ENCODE results near the gene RAG1. TPM values are rescaled to one million over a fixed set of nuclear protein-coding genes. Genes with fewer than 3 reads are reported as not detected.

Gene RAG1
- polyA plus RNA-seq, 3 donors = 2.7 to 3.7 (median 3.0) TPM

- no peak for DNase-seq
Observed at GRCh38 chr11:36588099-36588498, 20.3 kb downstream of the RAG1 start.

DNA sequence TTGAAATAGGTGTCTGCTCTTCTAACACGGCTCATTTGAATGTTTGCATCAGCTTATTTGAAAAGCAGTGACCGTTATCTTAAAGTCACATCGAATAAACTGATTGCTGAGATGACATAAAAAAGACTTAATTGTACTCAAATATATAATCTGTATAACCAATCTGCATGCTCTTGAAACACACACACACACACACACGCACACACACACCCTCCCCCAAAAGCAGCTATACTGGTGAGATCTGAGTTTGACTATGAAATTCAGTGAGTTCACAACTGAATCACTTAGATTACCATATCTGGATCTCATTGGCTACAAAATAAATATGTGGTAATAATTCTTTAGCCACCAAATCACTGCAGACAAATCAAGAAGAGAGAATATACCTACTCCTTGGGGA, 22.7 kb downstream of the RAG1 start:
- DNase-seq = no peak

- no peak for DNase-seq
Observed at GRCh38 chr11:36591433-36591832, 23.6 kb downstream of the RAG1 start.

DNA sequence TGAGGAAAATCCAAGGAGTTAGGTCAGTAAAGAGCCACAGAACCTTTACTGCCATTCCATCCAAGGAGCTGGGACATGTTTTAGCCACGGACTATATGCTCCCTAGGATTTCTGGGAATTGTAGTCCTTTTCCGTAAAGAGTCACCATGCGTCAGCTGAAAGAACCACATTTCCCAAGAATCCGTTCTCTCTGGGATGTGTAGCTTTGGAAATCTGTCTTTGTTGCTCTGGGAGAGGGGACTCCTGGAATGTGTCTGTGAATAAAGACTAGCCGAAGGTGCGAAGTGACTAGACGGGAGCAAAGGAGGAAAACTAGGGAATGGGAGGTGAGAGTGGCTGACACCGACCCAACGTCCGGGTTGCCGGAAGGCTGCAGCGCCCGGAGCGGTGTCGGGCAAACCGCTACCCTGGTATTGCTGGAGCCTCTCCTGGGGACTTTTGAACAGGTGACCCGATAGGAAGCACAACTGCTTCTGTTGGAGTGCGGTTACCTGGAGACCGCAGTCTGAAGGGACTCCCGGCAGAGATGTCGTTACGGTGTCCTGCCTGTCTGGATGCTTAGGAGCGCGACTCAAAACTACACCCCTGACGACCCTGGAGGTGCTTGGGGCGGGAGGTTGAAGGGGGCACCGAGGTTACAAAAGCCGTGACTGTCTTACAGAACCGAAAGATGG, 26.6 kb downstream of the RAG1 start, which contains the start of gene IFTAP:
IFTAP (plus strand) TSS at position 187 of the 674 bp plus-strand sequence. CDS start 15,602 bp downstream, outside the sequence.
- peak; percentile 94 for DNase-seq

DNA sequence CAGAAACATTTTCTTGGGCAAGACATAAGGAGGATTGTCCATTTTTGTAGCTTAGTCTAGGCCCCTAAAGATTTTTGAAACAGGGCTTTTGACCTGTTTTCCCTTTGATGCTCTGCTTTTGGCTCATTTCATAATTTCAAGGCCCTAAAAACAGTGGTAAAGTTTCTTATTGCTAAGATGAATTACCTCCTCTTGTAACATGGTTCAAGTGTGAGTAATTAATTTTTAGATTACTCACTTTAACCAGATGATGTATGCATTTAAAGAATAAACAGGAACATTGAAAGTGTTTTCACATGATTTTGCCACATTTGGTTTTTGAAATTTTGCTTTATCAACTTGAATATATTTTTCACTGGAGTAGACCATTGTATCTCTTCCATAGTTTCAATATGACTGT, 29.1 kb downstream of the RAG1 start:
- no peak for DNase-seq

GRCh38 chr11:36598051-36598450, 30.2 kb downstream of the RAG1 start, which contains the start of gene RAG2:
TSS of gene RAG2 (minus strand) at chr11:36598236. CDS start at chr11:36594168, 4,068 bp downstream.
- no peak for DNase-seq

GRCh38 chr11:36600180-36600579, 32.4 kb downstream of the RAG1 start:
- no peak for DNase-seq

- no peak for DNase-seq
Observed at GRCh38 chr11:36601155-36601554, 33.3 kb downstream of the RAG1 start.

- no peak for DNase-seq
Observed at GRCh38 chr11:36602135-36602534, 34.3 kb downstream of the RAG1 start.

DNA sequence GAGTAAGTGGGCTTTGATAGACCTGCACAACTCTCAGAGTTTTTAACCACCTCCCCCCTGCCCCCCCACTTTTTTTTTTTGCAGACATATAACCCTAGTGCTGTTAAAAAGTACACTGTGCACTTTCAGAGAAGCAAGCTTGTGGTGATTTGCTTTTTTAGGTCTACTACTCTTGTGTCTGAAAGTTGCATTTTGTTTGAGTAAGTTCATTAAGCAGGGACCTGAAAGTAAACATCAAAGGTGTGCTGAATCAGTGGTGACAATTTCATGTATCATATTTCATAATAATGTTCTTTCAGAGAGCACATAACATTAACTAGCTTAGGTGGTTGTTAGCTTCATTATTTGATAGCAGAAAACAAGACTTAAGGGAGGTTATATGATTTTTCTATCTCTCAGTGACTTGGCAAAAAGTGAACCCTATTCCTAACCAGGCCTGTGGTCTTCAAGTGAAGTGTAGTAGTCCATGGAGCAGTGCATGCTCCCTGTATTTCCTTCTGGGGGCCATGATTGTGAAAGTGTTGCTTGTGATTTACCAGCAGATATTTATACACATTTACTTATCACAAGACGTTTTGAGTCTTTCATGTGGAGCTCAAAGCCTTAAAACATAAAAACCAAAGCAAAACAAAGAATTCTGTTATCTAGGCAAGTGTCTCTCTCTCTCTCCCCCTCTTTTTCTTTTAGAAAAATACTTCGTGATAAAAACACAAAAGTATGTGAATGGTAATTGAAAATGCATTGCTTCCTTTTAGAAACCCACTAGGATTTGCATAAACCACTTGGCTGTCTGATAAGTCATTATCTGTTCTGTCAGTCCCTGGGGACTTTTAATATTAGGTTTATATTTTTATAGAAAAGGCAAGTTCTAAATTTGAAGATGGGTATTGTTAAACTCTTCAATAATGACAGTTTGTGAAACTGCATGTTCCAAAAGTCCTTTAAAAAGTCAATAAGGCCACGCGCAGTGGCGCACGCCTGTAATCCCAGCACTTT, 37.7 kb downstream of the RAG1 start:
- DNase-seq = no peak

DNA sequence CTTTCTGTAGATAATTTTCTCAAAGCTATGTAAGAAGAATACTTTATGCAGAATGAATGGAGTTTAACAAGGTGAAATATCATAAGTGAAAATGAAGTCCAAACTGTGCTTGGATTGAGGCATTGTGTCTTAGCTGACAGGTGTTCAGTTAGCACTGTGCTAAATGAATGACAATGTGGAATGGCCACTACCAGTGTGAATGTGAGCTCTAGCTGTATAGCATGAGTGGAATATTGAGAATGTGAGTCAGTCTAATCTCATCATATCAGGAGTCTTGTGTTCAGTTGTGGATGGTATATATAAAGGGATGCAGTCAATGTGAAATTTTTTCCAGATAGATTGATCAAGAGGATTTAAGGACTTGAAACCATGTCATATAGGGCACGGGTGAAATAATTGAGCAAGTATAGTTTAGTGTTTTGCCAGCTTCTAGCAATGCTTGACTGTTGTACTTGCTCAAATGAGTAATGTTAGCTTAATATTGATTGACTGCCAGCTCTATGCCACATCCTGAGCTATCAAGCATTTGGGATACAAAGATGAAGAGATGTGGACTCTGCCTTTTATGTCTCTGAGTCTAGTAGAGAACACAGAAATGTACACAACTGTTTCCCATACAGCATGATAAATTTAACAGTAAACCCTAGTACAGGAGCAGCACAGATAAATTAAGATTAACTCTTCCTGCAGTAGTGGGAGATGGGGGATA, 40.8 kb downstream of the RAG1 start:
- DNase-seq = no peak

DNA sequence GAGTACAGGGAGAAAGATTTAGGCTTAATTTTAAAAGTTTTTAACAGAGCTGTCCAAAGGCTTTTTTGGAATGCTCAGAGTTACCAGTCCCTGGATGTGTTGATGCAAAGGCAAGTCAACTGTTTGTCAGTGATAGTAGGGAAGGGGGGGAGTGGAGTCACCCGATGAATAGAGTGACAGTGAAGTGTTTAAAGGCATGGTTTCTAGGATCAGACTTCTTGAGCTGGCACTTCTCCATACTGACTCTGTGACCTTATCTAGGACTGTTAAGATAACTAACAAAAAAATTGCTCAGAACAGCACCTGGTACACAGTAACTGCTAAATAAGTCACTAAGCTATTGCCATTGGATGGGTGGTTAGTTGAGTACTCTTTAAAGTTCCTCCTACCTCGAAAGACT, 41.6 kb downstream of the RAG1 start:
- no peak for DNase-seq

GRCh38 chr11:36615826-36616225, 48.0 kb downstream of the RAG1 start:
- no peak for DNase-seq

- no peak for DNase-seq
Observed at GRCh38 chr11:36617543-36618362, 49.9 kb downstream of the RAG1 start.

- DNase-seq = no peak
Observed at GRCh38 chr11:36618363-36619047, 50.7 kb downstream of the RAG1 start.

DNA sequence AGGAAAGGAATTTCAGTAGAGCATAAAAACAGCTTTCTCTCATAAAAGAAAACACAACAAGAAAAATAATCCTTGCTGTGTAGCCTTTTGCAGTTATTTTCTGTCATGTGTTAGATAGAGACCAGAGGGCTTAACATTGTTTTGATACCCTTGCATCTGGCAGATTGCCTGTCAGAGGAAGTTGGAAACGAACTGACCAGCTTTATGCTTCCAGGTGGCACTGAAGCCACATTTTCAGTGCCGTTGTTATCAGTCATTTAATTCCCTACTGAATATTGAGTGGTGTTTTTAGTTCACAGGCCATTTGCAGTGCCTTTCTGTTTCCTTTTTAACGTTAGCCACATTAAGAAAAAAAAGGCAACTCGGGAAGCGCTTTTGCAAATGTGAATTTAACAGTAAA, 51.7 kb downstream of the RAG1 start:
- DNase-seq = peak; percentile 48

DNA sequence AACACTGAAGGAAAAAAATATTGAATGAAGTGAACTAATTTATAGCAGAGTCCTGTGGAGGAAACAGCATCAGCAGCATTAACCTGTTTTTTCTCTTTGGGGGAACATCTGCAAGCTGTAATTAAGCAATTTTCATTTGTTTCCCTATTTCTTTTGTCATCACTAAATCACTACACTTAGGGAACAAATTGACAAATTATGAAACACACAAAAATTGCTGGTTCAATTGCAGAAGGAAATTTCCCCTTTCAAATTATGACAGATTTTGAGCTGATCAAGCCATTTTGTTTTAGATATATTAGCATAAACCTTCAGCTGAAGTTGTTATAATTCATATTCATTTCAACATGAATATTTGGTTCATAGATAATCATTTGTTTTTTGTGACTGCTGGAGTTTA, 52.4 kb downstream of the RAG1 start:
- DNase-seq = no peak

GRCh38 chr11:36622431-36623136, 54.8 kb downstream of the RAG1 start:
- peak; percentile 41 for DNase-seq

GRCh38 chr11:36623494-36623893, 55.7 kb downstream of the RAG1 start:
- no peak for DNase-seq

DNA sequence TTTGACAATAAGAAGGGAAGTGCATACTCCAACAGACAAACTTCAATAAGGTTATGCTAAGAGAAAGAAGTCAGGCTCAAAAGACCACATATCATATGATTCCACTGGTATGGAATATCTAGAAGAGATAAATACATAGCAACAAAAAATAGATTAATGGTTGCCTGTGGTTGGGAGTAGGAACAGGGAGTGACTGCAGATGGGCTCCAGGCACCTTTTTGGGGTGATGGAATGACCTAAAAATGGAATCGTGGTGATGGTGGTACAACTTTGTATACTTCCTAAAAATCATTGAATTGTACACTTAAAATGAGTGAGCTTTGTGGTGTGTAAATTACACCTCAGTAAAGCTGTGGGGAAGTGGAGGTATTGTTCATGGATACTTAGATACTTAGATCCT, 59.2 kb downstream of the RAG1 start:
- DNase-seq = no peak
